SKM-1 treated with dmso at 0.1 percent for 144 hours (cell line): ENCODE results near the gene DUSP5.
"Not testable (repeated sequence)": the region's sequence is repeated elsewhere in the genome, so short reads cannot be mapped to it uniquely, and the experiment has no call there.

Experiments
- DNase-seq: peaks from one replicate; lab custom pipeline; 2025; ENCODE audit not compliant: unreplicated experiment; lab: John Stamatoyannopoulos, UW

DUSP5 gene

DNA sequence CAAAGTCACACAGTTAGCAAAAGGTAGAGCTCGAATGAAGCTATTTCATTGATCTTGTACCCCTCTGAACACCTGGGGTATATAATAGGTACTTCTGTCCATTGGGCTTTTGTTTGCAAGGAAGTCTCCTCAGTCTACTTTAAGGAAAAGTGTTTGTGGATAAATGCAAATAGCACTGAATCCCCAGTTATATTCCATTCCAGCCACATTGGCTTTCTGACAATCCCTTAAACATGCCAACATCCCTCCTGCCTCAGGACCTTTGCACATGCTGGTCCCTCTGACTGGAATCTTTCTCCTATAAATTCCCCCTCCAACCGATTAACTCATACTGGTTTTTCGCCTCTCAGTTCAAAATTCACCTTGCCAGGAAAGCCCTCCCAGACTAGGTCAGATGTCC, 17.1 kb downstream of the DUSP5 start:
- DNase-seq = no peak

GRCh38 chr10:110516815-110517492, 19.2 kb downstream of the DUSP5 start:
- no peak for DNase-seq

GRCh38 chr10:110522365-110522988, 24.8 kb downstream of the DUSP5 start:
- DNase-seq = no peak

DNA sequence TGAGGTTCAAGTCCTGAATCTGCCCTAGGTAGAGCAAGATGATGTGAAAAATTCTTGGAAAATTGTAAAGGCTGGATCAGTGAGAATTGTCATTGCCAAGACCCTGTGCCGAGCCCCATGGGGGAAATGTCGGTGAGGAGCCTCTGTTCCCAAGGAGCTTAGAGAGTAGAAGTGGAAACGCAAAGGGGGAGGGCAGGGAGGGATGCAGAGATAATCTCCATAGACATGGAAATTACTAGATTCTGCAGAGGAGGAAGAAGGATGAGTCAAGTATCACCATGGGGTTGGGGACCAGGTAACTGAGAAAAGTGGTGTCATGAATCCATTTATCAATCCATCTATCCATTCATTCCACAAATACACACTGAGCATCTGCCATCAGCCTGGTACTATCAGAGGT, 26.0 kb downstream of the DUSP5 start:
- DNase-seq = no peak

DNA sequence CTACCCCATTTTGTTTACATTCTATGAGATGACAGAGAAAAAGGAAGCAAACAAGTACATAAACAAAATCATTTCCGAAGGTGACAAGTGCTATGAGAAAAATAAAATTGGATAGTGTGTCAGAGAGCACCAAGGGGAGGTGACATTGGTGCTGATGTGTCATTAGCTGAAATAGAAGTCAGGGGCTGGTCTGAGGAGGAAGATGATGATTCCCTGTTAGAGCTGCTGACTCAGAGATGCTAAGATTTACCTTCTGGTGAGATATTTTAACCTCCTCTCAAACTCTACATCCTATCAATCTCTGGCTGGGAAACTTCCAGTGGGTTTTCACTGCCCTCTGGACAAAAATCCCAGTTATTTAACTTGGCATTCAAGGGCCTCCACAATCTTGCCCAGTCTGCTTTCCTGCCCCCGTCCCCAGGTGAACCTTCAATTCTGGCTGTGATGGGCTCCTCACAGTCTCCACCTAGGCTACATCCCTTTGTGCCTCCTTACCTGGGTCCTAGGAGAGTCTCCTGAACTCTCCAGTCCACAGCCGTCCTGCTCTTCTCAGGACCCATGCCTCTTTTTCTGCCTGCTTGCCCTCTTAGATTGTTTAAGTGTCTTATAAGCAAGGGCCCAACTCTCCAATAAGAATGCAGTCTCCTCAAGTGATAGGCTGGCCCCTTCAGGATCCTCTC, 26.6 kb downstream of the DUSP5 start:
- no peak for DNase-seq

GRCh38 chr10:110524859-110525232, 27.1 kb downstream of the DUSP5 start:
- DNase-seq = no peak

DNA sequence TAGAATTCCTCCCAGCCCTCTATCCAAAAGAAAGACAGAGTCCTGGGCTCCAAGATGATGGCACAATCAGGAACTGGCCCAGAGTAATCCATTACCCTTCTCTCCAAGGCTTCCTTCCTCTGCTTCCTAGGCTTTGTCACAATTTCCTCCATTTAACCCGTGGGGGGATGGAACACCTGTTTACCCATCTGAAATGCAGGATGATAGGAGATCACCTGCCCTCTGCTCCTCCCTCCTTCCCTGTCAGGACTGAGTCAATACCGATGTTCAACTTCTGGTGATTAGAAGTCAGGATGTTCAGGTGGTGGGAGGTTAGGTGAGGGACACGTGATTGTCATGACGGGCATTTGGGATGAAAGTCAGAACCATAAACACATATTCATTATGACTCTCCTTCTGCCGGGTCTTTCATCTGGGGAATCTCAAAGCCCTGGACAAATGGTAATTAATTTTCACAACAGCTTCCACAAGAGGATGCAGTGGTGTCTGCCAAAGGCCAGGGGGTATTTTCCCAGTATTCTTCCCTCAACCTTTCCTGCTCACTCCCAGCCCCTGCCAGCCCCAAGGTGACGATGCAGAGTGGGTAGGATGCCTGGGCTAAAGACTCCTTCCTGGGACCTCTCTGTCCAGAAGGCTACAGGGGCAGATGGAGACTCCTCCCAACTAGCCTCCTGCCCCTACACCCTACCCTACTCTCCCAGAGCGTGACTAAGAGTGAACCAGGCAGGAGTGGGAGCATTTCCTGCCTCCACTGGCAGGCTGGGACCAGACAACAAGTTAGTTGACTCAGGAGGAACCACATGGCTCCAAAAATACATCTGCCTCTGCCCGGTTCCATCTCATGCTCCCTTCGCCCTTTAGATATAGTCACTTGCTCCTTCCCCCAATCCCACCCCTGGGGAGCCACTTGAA, 27.9 kb downstream of the DUSP5 start:
- no peak for DNase-seq

GRCh38 chr10:110527731-110528171, 30.0 kb downstream of the DUSP5 start:
- DNase-seq = no peak

DNA sequence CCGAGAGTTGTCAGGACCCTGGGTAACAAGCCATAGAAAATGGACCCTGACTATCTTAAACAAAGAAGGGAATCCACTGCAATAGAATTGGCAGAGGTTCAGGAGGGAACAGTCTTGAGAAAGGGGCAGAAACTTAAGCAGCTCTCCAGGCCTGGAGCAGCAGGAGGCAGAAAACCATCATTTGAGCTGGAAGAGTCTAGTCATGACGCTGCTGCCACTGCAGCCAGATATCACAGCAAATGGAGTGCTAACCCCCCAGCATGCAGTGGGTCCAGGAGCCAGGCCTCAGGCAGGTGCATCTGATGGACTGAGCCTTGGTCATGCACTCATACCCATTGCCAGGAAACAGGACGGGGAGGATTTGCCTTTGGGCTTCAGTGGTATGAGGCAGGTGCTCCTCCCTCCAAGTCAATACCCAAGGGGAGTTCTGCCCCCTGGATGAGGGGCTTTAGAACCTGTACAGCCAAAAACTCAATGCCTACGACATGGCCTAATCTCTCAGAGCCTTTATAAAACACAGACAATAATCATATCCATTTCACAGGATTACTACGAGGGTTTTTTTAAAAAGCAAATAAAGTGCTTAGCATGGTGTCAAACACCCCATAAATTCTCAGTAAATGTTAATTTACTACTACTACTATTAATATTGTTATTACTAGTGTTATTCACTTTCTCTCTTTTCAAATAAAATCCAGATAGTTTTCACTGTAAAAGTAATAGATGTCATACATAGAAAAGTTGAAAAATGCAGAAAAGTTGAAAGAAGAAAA, 30.7 kb downstream of the DUSP5 start:
- no peak for DNase-seq

DNA sequence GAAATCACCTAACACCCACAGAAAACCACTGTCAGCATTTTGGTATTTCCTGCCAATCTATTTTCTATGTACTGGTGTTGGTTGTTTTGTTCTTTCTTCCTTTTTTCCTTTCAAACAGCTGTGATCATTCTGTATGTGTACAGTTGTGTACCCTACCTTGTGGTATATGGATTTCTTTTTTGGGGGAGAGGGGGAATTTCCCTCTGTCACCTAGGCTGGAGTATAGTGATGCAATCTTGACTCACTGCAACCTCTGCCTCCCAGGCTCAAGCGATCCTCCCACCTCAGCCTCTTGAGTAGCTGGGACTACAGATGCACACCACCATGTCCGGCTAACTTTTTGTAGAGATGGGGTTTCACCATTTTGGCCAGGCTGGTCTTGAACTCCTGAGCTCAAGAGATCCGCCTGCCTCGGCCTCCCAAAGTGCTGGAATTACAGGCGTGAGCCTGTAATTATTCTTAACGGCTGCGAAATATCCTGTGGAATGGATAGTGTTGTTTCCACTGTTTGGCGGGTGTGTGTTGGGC, 31.4 kb downstream of the DUSP5 start:
- not testable (repeated sequence) for DNase-seq

DNA sequence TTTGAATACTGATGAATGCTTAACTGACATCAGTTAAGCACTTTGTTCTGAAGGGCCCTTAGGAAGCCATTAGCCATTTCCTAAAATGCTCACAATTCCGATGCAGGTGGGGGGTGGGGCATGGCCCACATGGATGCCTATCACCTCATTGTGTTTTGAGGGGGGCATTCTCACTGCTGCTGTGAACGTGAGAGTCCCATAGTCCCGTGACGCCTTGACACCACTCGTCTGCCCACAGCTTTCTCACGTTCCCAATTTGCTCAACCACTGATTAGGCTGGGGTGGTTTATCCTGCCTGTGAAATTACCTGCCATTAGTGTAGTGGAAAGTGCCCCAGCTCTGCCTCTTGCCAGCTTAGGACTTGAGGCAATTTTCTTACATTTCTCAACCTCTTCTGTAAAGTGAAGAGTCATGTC, 31.9 kb downstream of the DUSP5 start:
- no peak for DNase-seq

DNA sequence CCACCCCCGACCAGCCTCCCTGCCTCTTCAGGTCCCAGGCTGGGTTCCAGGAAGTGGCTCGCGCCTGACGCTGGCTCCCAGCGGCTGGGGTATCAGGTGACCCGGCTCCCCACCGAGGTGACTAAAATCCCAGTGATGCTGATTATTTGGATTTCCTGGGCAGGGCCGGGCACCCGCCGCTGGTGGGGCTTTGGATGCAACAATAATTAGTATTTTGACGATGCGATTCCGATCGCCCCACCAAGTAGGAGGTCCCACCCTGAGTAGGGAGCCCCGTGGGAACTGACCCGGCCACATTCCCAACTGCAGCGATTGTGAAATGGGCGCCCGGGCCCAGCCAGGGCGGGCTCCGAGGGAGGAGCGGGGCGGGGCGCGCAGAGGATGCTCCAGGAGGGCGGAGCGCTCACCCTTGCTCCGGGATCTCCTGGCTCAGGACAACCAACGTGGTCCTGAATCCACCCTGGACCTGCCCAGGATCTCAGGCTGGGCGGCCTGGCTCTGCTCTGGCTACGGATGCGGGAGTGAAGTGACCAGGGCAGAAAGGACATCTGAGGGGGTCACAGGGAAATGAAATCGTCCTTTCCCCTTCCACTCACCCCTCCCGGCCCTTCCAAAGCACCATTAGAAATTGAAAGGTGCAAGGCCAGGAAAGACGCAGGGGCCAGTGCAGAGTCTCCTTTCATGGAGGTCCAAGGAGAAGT, 32.6 kb downstream of the DUSP5 start:
- no peak for DNase-seq

- no peak for DNase-seq
Observed at GRCh38 chr10:110531687-110532086, 34.0 kb downstream of the DUSP5 start.

DNA sequence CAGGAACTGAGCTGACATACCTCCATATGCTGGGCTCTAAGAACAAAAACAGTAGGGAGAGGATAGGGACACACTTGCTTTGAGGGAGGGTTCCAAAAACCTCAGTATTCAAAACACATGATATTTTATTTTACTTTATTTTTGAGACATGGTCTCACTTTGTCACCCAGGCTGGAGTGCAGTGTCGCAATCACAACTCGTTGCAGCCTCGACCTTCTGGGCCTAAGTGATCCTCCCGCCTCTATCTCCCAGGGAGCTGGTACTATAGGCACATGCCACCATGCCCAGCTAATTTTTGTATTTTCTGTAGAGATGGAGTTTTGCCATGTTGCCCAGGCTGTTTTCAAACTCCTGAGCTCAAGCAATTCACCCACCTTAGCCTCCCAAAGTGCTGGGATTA, 34.9 kb downstream of the DUSP5 start:
- DNase-seq = not testable (repeated sequence)

DNA sequence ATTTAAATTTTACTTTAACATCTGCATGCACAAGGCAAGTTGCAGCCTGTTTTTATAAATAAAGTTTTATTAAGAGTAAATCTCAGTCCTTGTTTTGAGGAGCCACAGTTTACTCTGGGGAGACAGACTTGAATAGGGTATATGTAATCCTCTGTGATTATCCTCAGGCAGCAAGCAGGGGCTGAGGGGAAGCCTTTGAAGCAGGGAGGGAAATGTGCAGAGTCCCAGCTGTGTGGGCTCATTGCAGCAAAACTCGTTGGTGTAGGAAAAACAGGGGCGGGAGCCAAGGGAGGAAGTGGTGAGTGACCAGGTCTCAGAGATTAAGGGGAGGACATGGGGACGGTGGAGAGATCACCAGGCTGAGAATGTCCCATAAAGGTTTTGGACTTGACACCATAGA, 35.4 kb downstream of the DUSP5 start:
- DNase-seq = no peak

DNA sequence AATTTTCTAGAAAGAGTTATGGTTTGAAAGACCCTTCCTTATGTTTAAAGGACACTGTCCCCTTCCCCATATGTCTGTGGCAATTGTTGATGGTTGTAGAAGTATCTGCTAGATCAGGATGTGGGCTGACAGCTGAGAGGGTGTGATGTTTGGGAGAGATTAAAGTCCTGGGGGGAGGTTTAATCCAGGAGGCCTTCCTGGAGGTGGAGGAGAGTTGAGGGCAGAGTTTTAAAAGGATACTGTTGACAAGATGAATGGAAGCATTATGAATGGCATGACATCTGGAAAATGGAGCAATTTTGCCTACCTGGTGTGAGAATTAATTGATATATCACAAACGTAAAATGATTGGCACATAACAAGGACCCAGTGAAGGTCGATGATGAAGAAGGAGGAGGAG, 36.9 kb downstream of the DUSP5 start:
- no peak for DNase-seq

- DNase-seq = peak; percentile 36
Observed at GRCh38 chr10:110535958-110536891, 38.5 kb downstream of the DUSP5 start.

DNA sequence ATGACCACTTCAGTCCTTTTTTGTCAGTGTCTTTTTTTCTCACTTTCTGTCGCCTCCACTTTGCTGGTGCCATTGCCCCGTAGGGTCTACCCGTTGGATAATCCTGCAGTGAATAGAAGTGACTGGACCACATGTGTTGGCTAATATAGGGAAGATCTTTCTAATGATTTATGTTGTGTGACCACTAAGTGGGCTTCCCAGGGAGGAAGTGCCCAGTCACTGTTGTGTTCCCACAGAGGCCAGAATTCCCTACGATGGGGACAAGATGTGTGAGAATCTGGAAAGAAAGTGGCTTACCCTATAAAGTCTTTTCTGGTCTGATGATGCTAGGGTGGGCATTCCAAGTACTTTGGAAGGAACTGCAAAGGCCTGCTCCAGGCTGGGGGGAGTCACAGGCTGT, 41.4 kb downstream of the DUSP5 start:
- DNase-seq = no peak

GRCh38 chr10:110540031-110540430, 42.3 kb downstream of the DUSP5 start:
- no peak for DNase-seq
